CD4-positive, alpha-beta T cell treated with Interleukin-17A for 1 hour (primary cell): Measurements from ENCODE around the gene ETS2.

ENCODE experiments used
- DNase-seq: peaks from one replicate; pipeline ENCODE4 v3.0.0-alpha.2; 2020

The ETS2 gene

GRCh38 chr21:38802050-38803026, 3.4 kb upstream of the ETS2 start:
- DNase-seq, result no peak

GRCh38 chr21:38803075-38803660, 2.6 kb upstream of the ETS2 start:
- no peak for DNase-seq

GRCh38 chr21:38804030-38804788, 1.5 kb upstream of the ETS2 start:
- no peak for DNase-seq

- no peak for DNase-seq
Observed at GRCh38 chr21:38804789-38805327, 871 bp upstream of the ETS2 start.

GRCh38 chr21:38806153-38806941, 618 bp downstream of the ETS2 start:
- peak; percentile 45 for DNase-seq

GRCh38 chr21:38806942-38807284, 1.2 kb downstream of the ETS2 start:
- DNase-seq, result no peak

- no peak for DNase-seq
Observed at GRCh38 chr21:38807441-38807871, 1.7 kb downstream of the ETS2 start.

- DNase-seq, result no peak
Observed at GRCh38 chr21:38807986-38808385, 2.3 kb downstream of the ETS2 start.

GRCh38 chr21:38809198-38809878, 3.6 kb downstream of the ETS2 start:
- peak; percentile 6 for DNase-seq

GRCh38 chr21:38810034-38810825, 4.5 kb downstream of the ETS2 start:
- DNase-seq, result no peak

GRCh38 chr21:38810826-38811164, 5.1 kb downstream of the ETS2 start:
- DNase-seq, result no peak

GRCh38 chr21:38811257-38811656, 5.5 kb downstream of the ETS2 start:
- DNase-seq, result no peak

GRCh38 chr21:38813143-38813542, 7.4 kb downstream of the ETS2 start:
- DNase-seq, result no peak

- no peak for DNase-seq
Observed at GRCh38 chr21:38813547-38813946, 7.8 kb downstream of the ETS2 start.

GRCh38 chr21:38814126-38815059, 8.7 kb downstream of the ETS2 start:
- no peak for DNase-seq

- DNase-seq, result no peak
Observed at GRCh38 chr21:38815060-38815405, 9.3 kb downstream of the ETS2 start.

- no peak for DNase-seq
Observed at GRCh38 chr21:38816400-38816977, 10.8 kb downstream of the ETS2 start.

- no peak for DNase-seq
Observed at GRCh38 chr21:38817371-38818324, 11.9 kb downstream of the ETS2 start.
